OCI-LY7 (cell line): ENCODE measurements around the gene ANKRD33B.

ENCODE experiments used
- CTCF ChIP-seq: fragments of 200-600 bp; sonication (generic); conservative IDR thresholded peaks from 2 replicates; pipeline ENCODE4 v1.5.1; 2014; ENCODE audit warnings: mild to moderate bottlenecking, antibody characterized with exemption, low read length, moderate library complexity, mixed read lengths
- EZH2phosphoT487 ChIP-seq: fragments of 200-600 bp; sonication (generic); IDR thresholded peaks from 2 replicates; pipeline ENCODE4 v1.6.1; 2018; ENCODE audit warnings: low read depth, borderline replicate concordance, mild to moderate bottlenecking, mixed run types, antibody characterized with exemption, low read length, moderate library complexity, mixed read lengths

DNA sequence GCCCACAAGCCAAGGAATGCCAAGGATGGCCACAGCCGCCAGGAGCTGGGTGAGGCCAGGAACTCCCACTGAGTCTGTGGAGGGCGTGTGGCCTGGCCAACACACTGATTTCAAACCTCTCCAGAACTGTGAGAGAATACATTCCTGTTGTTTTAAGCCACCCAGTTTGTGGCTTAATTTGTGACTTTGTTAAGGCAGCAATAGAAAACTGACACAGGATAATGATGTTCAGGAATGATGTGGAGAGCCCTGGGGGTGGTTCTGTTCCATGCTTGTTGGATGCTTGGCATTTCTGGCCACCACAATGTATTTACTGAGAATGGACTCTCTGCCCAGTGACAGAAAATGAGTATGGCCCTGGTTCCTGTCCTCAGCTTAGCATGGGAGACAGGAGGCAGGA is 114.4 kb downstream of the ANKRD33B start:
- TF ChIP-seq CTCF (no peak), EZH2phosphoT487 (no peak)
